HEK293T (cell line): Measurements from ENCODE around the gene ANP32B.

Source experiments
- CTCF ChIA-PET: fragments of 350-600 bp; formaldehyde crosslinking; extraction: SDS; loops from one replicate; lab custom pipeline; 2021; ENCODE audit warnings: antibody characterized with exemption, inconsistent platforms; lab: Yijun Ruan, JAX
- POLR2A ChIA-PET: fragments of 350-600 bp; formaldehyde crosslinking; extraction: SDS; loops from one replicate; lab custom pipeline; 2020; ENCODE audit warnings: antibody characterized with exemption, inconsistent platforms; lab: Yijun Ruan, JAX
- DNase-seq: peaks from one replicate; pipeline ENCODE4 v3.0.0; 2012; ENCODE audit warnings: mixed read lengths; ENCODE audit errors: extremely low spot score
- ARNT ChIP-seq: fragments of 450-650 bp; IDR thresholded peaks from 2 replicates; pipeline ENCODE4 v1.6.1; 2017; ENCODE audit warnings: mild to moderate bottlenecking
- BHLHE40 ChIP-seq: fragments of 450-650 bp; IDR thresholded peaks from 2 replicates; pipeline ENCODE4 v1.6.1; 2016; ENCODE audit warnings: mild to moderate bottlenecking, moderate library complexity, borderline replicate concordance
- CTBP1 ChIP-seq: fragments of 450-650 bp; IDR thresholded peaks from 2 replicates; pipeline ENCODE4 v1.6.1; 2016; ENCODE audit warnings: borderline replicate concordance
- ELF4 ChIP-seq: fragments of 450-650 bp; IDR thresholded peaks from 2 replicates; pipeline ENCODE4 v1.6.1; 2017; ENCODE audit warnings: antibody characterized with exemption
- FOXA1 ChIP-seq: fragments of 450-650 bp; IDR thresholded peaks from 2 replicates; pipeline ENCODE4 v1.6.1; 2016; ENCODE audit warnings: mild to moderate bottlenecking
- FOXK2 ChIP-seq: fragments of 450-650 bp; IDR thresholded peaks from 2 replicates; pipeline ENCODE4 v1.6.1; 2016; ENCODE audit warnings: mild to moderate bottlenecking
- FOXM1 ChIP-seq: fragments of 450-650 bp; IDR thresholded peaks from 2 replicates; pipeline ENCODE4 v1.6.1; 2017; ENCODE audit warnings: mild to moderate bottlenecking, borderline replicate concordance
- HDGF ChIP-seq: fragments of 450-650 bp; IDR thresholded peaks from 2 replicates; pipeline ENCODE4 v1.6.1; 2017; ENCODE audit warnings: antibody characterized with exemption, borderline replicate concordance
- L3MBTL2 ChIP-seq: fragments of 450-650 bp; conservative IDR thresholded peaks from 2 replicates; pipeline ENCODE4 v1.6.1; 2016; ENCODE audit warnings: mild to moderate bottlenecking
- LEF1 ChIP-seq: fragments of 450-650 bp; IDR thresholded peaks from 2 replicates; pipeline ENCODE4 v1.6.1; 2017; ENCODE audit warnings: mild to moderate bottlenecking, borderline replicate concordance
- NFRKB ChIP-seq: fragments of 450-650 bp; IDR thresholded peaks from 2 replicates; pipeline ENCODE4 v1.6.1; 2016; ENCODE audit warnings: mild to moderate bottlenecking, moderate library complexity
- SP1 ChIP-seq: fragments of 450-650 bp; IDR thresholded peaks from 2 replicates; pipeline ENCODE4 v1.6.1; 2017
- SUZ12 ChIP-seq: fragments of 450-650 bp; IDR thresholded peaks from 2 replicates; pipeline ENCODE4 v1.6.1; 2016; ENCODE audit warnings: mild to moderate bottlenecking
- TARDBP ChIP-seq: fragments of 450-650 bp; IDR thresholded peaks from 2 replicates; pipeline ENCODE4 v1.6.1; 2016
- ZNF384 ChIP-seq: fragments of 450-650 bp; IDR thresholded peaks from 2 replicates; pipeline ENCODE4 v1.6.1; 2016
- TF ChIP-seq, protein P1 (sequence below): fragments of 450-650 bp; IDR thresholded peaks from 2 replicates; pipeline ENCODE4 v1.6.1; 2016

ANP32B gene

DNA sequence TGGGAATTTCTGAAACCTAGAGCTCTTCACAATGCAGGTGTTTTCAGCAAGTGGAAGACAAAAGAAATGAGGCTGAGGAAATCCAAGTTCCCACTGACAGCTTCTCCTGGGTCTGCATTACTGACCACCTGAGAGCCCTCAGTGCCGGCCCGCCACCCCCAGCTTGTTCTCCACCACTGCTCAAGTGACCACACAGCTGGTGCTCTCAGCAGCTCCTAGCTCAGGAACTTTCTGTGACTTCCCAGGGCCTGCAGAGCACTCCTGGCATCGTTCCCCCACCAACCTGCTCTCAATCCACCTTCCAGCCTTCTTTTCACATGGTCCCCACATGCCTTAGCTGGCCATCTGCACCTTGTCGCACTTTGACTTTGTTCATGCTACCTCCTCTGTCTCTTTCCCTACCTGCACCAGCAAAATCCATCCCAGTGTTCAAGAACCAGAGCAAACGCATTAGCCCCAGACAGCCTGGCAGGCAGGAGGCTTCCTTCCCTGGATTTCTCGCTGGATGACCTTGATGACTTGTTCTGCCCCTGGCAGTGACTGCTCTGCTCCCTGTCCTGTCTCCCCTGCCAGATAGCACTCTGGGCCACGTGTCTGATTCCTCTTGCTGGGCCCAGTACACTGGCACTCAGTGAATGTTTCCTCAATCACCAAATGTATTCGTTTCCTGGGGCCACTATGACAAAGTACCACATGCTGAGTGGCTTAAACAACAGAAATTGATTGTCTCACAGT is 38.3 kb downstream of the ANP32B start:
- DNase-seq = no peak
- CTCF ChIA-PET = interaction anchor here (0.6 to 1.0 kb wide), 2 partner anchors 11 to 13 kb away, joined by 3 read pairs; no protein-coding TSS in a partner anchor
- TF ChIP-seq LEF1 (no peak), ELF4 (no peak), L3MBTL2 (no peak), TARDBP (no peak), CTBP1 (no peak), BHLHE40 (no peak), FOXK2 (no peak), NFRKB (no peak), HDGF (no peak), SP1 (no peak), SUZ12 (no peak)
- TF ChIP-seq, protein P1, sequence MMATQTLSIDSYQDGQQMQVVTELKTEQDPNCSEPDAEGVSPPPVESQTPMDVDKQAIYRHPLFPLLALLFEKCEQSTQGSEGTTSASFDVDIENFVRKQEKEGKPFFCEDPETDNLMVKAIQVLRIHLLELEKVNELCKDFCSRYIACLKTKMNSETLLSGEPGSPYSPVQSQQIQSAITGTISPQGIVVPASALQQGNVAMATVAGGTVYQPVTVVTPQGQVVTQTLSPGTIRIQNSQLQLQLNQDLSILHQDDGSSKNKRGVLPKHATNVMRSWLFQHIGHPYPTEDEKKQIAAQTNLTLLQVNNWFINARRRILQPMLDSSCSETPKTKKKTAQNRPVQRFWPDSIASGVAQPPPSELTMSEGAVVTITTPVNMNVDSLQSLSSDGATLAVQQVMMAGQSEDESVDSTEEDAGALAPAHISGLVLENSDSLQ = no peak
- POLR2A ChIA-PET = no interaction called here

DNA sequence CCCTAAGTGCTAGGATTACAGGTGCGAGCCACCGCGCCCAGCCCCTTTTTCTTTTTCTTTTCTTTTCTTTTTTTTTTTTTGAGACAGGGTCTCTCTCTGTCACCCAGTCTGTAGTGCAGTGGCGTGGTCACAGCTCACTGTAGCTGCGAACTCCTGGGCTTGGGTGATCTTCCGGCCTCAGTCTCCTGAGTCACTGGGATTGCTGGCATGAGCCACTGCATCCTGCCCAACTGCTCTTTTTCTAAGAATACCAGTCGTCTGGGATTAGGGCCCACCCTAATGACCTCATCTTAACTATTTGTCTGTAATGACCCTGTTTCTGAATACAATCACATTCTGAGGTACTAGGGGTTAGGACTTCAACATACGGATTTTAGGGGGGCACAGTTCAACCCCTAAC is 39.3 kb downstream of the ANP32B start:
- ChIA-PET CTCF (no interaction called here), POLR2A (no interaction called here)
- no peak for DNase-seq

DNA sequence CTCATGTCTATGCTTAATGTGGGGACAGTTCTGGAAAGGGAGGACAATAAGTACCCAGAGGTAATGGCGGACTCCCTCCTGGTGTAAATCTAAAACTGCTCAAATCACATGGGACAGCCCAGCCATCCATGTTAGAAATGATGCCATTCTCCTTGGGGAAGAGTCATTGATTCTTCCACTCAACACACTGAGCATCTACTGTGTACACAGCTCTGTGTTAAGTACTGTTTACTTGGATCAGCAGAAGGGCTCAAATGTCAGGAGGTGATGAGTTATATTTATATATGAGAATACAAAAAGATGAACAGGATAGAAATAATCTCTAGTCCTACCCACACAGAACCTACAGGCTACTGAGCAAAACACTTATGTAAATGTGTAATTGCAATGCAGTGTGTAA is 41.6 kb downstream of the ANP32B start:
- POLR2A ChIA-PET = interaction anchor here (1.0 kb wide), 1 partner anchor 102 kb away, joined by 3 read pairs; no protein-coding TSS in a partner anchor
- DNase-seq = no peak
- TF ChIP-seq, protein P1 = no peak
- TF ChIP-seq TARDBP (no peak), CTBP1 (no peak), FOXA1 (no peak), HDGF (no peak), SUZ12 (no peak), FOXM1 (no peak), ARNT (no peak), ELF4 (no peak), FOXK2 (no peak), LEF1 (no peak)
- CTCF ChIA-PET = interaction anchor here (0.7 to 2.2 kb wide), 2 partner anchors 9 to 10 kb away, joined by 3 to 8 read pairs; no protein-coding TSS in a partner anchor

More for the DNA sequence above, 39.3 kb downstream of the ANP32B start:
- TF ChIP-seq TARDBP = no peak
- TF ChIP-seq CTBP1 = no peak
- TF ChIP-seq NFRKB = no peak
- TF ChIP-seq FOXA1 = no peak
- TF ChIP-seq, protein P1 = no peak
- no peak for TF ChIP-seq SUZ12
- TF ChIP-seq L3MBTL2 = no peak
- no peak for TF ChIP-seq BHLHE40
- TF ChIP-seq FOXK2 = no peak

DNA sequence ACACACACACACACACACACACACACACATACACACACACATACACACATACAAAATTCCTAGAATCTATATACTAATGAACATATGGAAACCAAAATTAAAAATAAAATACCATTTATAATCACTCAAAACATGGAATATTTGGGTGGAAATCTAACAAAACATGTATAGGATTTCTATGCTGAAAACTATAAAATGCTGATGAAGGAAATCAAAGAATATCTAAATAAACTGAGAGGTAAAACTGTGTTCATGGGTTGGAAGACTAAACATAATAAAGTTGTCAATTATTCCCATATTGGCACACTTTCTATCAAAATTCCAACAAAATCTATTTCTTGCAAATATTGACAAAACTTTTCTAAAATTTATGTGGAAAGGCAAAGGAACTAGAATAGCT is 48.0 kb downstream of the ANP32B start:
- ChIA-PET POLR2A (no interaction called here), CTCF (no interaction called here)

DNA sequence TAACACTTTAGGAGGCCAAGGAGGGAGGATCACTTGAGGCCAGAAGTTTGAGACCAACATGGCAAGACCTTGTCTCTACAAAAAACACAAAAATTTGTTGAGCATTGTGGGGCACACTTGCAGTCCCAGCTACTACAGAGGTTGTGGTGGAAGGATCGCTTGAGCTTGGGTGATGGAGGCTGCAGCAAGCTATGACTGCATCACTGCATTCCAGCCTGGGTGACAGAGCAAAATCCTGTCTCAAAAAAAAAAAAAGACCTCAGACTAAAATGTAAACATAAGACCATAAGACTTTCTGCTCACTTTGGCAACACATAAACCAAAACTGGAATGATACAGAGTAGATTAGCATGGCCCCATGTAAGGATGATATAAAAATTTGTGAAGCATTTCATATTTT is 48.8 kb downstream of the ANP32B start:
- ChIA-PET POLR2A (no interaction called here), CTCF (interaction anchor here (0.6 kb wide), 3 partner anchors 14 to 76 kb away, joined by 3 read pairs; no protein-coding TSS in a partner anchor)
- DNase-seq = no peak
- TF ChIP-seq BHLHE40 = no peak
- no peak for TF ChIP-seq LEF1
- TF ChIP-seq, protein P1 = no peak
- no peak for TF ChIP-seq ELF4
- TF ChIP-seq CTBP1 = no peak
- TF ChIP-seq FOXM1 = no peak
- no peak for TF ChIP-seq TARDBP
- no peak for TF ChIP-seq FOXK2

More for the DNA sequence above, 48.0 kb downstream of the ANP32B start:
- TF ChIP-seq HDGF = no peak
- no peak for TF ChIP-seq NFRKB
- no peak for TF ChIP-seq L3MBTL2
- TF ChIP-seq BHLHE40 = no peak
- no peak for TF ChIP-seq FOXK2
- no peak for TF ChIP-seq TARDBP
- TF ChIP-seq CTBP1 = no peak
- no peak for TF ChIP-seq ARNT
- TF ChIP-seq ZNF384 = no peak
- no peak for TF ChIP-seq FOXM1
- no peak for TF ChIP-seq FOXA1
- TF ChIP-seq SP1 = no peak
- TF ChIP-seq LEF1 = no peak
- no peak for TF ChIP-seq ELF4
- no peak for TF ChIP-seq SUZ12
- TF ChIP-seq, protein P1 = no peak
- DNase-seq = no peak
